PC-9 (cell line): ENCODE data around the gene PPIL6. TPM values are rescaled to one million over a fixed set of nuclear protein-coding genes. Genes with fewer than 3 reads are reported as not detected.
A peak's percentile ranks its signal among the peaks of the same experiment; 100 is the strongest.

Source experiments
- BruUV-seq: library from RNA; stranded (reverse); fragments of 400-500 nt; replicated peaks from 2 replicates; lab custom pipeline; 2021; lab: Mats Ljungman, UMichigan
- CTCF ChIA-PET: fragments of 300-600 bp; sonication (Branson Sonifier 250); formaldehyde crosslinking; loops from one replicate; lab custom pipeline; 2022; ENCODE audit warnings: antibody characterized with exemption; lab: Charles Lee
- POLR2A ChIA-PET: fragments of 300-600 bp; sonication (Branson Sonifier 250); formaldehyde crosslinking; loops from one replicate; lab custom pipeline; 2022; ENCODE audit warnings: antibody characterized with exemption; ENCODE audit not compliant: unreplicated experiment; lab: Charles Lee
- DNase-seq, 2 experiments: peaks; one replicate each; pipeline versions ENCODE4 v3.0.0 to v3.0.0-alpha.2; 2015 to 2022; ENCODE audit warnings: mixed read lengths in 1 of 2
- H2AFZ ChIP-seq: fragments of 200-600 bp; sonication (generic); 2 replicates; pipeline ENCODE4 v1.8.1; 2017; ENCODE audit warnings: antibody characterized with exemption
- H3F3A ChIP-seq: fragments of 200-600 bp; sonication (generic); 2 replicates; pipeline ENCODE4 v1.8.1; 2017; ENCODE audit warnings: antibody characterized with exemption, mild to moderate bottlenecking, low read depth; ENCODE audit not compliant: insufficient read depth
- H3K27ac ChIP-seq: fragments of 200-600 bp; sonication (generic); 2 replicates; pipeline ENCODE4 v1.6.1; 2016; ENCODE audit warnings: mixed run types
- H3K27me3 ChIP-seq: fragments of 200-600 bp; sonication (generic); 2 replicates; pipeline ENCODE4 v1.6.1; 2016; ENCODE audit warnings: low read depth, mixed run types; ENCODE audit not compliant: insufficient read depth
- H3K36me3 ChIP-seq: fragments of 200-600 bp; sonication (generic); 2 replicates; pipeline ENCODE4 v1.6.1; 2016; ENCODE audit warnings: low read depth, mixed run types
- H3K4me1 ChIP-seq: fragments of 200-600 bp; sonication (generic); replicated peaks from 2 replicates; pipeline ENCODE4 v1.6.1; 2016; ENCODE audit warnings: mixed run types; ENCODE audit not compliant: insufficient read depth
- H3K4me2 ChIP-seq: fragments of 200-600 bp; sonication (generic); 2 replicates; pipeline ENCODE4 v1.6.1; 2017; ENCODE audit warnings: mixed run types
- H3K4me3 ChIP-seq: fragments of 200-600 bp; sonication (generic); 2 replicates; pipeline ENCODE4 v1.6.1; 2016; ENCODE audit warnings: mixed run types
- H3K79me2 ChIP-seq: fragments of 200-600 bp; sonication (generic); 2 replicates; pipeline ENCODE4 v1.6.1; 2017; ENCODE audit warnings: low read depth, mixed run types
- H3K9me2 ChIP-seq: fragments of 200-600 bp; sonication (generic); 2 replicates; pipeline ENCODE4 v1.8.1; 2017; ENCODE audit warnings: mild to moderate bottlenecking; ENCODE audit not compliant: insufficient read depth
- H3K9me3 ChIP-seq: fragments of 200-600 bp; sonication (generic); 2 replicates; pipeline ENCODE4 v1.8.1; 2016; ENCODE audit warnings: low read depth; ENCODE audit not compliant: insufficient read depth
- H4K20me1 ChIP-seq: fragments of 200-600 bp; sonication (generic); 2 replicates; pipeline ENCODE4 v1.8.1; 2017; ENCODE audit not compliant: insufficient read depth
- EZH2 ChIP-seq: fragments of 200-600 bp; sonication (generic); IDR thresholded peaks from 2 replicates; pipeline ENCODE4 v1.8.0; 2017; ENCODE audit warnings: antibody characterized with exemption, low read depth
- intact Hi-C: fragments of 100-400 bp; cut with micrococcal nuclease; formaldehyde crosslinking; loops from one replicate; pipeline ENCODE4 v1.10.0; 2022; ENCODE audit not compliant: unreplicated experiment
- total RNA-seq: library from RNA; stranded (reverse); gene quantifications from 2 replicates; pipeline ENCODE4 v1.2.3, GENCODE V29; 2021
- TF ChIP-seq, protein P1 (sequence below): fragments of 200-600 bp; sonication (generic); conservative IDR thresholded peaks from 2 replicates; pipeline ENCODE4 v1.6.1; 2017; ENCODE audit warnings: mixed run types, antibody characterized with exemption, mild to moderate bottlenecking, moderate library complexity

PPIL6 gene
- total RNA-seq, 1 experiment from 2014 or later, result 15.5 TPM

- Histone ChIP-seq H3F3A (no peaks in the 10 kb centered on the region; the same call in 1 of the 2 replicates), H3K9me2 (no peaks in the 10 kb centered on the region), H3K36me3 (peaks cover 17% of the 10 kb centered on the region), H4K20me1 (no peaks in the 10 kb centered on the region), H2AFZ (no peak overlapping the region), H3K27me3 (no peaks in the 10 kb centered on the region), H3K27ac (no peak overlapping the region), H3K4me1 (peaks cover 9% of the 10 kb centered on the region), H3K4me2 (no peak overlapping the region), H3K79me2 (no peaks in the 10 kb centered on the region), H3K9me3 (peaks cover 13% of the 10 kb centered on the region), H3K4me3 (no peak overlapping the region)
- DNase-seq, result no peak
- POLR2A ChIA-PET, result no interaction called here
- intact Hi-C loops, result no loop called here
- TF ChIP-seq, protein P1, sequence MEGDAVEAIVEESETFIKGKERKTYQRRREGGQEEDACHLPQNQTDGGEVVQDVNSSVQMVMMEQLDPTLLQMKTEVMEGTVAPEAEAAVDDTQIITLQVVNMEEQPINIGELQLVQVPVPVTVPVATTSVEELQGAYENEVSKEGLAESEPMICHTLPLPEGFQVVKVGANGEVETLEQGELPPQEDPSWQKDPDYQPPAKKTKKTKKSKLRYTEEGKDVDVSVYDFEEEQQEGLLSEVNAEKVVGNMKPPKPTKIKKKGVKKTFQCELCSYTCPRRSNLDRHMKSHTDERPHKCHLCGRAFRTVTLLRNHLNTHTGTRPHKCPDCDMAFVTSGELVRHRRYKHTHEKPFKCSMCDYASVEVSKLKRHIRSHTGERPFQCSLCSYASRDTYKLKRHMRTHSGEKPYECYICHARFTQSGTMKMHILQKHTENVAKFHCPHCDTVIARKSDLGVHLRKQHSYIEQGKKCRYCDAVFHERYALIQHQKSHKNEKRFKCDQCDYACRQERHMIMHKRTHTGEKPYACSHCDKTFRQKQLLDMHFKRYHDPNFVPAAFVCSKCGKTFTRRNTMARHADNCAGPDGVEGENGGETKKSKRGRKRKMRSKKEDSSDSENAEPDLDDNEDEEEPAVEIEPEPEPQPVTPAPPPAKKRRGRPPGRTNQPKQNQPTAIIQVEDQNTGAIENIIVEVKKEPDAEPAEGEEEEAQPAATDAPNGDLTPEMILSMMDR, result no peak
- TF ChIP-seq EZH2, result no peak
- BruUV-seq, result no TSS peak
- CTCF ChIA-PET, result no interaction called here
These were observed 84.2 kb downstream of the PPIL6 start for GRCh38 chr6:109356237-109356636.

DNA sequence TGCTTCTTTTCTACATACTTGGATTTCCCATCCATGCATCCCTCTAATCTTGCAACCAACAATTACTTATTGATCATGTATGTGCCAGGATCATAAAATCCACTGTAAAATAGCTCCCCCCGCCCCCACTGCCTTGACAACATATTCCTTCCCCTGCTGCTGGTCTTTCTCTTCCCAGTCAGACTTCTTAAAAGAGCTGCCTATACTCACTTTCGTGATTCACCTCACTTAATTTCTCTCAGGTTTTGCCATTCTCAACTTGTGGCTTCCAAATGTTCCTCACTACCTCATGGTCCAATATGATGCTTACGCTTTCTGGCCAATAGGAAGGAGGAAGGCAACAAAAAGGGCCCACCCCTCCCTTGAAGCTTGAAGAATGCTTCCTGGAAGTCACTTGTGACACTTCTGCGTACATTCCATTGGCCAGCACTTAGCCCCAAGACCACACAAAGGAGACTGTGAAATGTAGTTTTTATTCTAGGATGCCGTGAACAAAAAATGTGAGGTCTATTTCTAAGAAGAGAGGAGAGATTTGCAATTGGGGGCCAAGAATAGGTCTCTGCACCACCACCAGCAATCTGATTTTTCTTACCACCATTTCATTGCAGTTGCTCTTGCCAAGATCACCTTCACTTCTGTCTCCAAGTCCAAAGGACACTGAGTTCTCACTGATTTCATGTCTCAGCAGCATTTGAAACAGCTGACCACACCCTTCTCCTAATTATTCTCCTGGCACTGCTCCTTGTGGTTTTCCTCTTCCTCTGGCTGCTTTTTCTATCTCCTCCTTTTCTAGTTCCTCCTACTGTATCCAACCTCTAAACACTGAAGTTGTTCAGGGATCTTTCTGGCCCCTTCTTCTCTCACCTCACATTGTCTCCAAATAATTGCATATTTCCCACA lies 88.9 kb downstream of the PPIL6 start:
- TF ChIP-seq EZH2, result no peak
- TF ChIP-seq, protein P1, result no peak
- H3K4me3 ChIP-seq, result no peak overlapping the region
- peaks cover 7% of the 10 kb centered on the region; the same call in 1 of the 2 replicates for H3F3A ChIP-seq
- no TSS peak for BruUV-seq
- intact Hi-C loops, result no loop called here
- H3K4me1 ChIP-seq, result peaks cover 25% of the 10 kb centered on the region
- 0 out of 2 replicates have a peak, but pooled peaks cover 7% of the 10 kb centered on the region for H3K36me3 ChIP-seq
- no peaks in the 10 kb centered on the region for H3K9me2 ChIP-seq
- H3K27me3 ChIP-seq, result no peaks in the 10 kb centered on the region
- peaks cover 4% of the 10 kb centered on the region for H3K9me3 ChIP-seq
- H3K4me2 ChIP-seq, result 0 out of 2 replicates have a peak overlapping the region, but pooled peaks have one; percentile 4
- H4K20me1 ChIP-seq, result no peaks in the 10 kb centered on the region
- DNase-seq, result no peak
- no peak overlapping the region for H3K27ac ChIP-seq
- H2AFZ ChIP-seq, result no peak overlapping the region
- POLR2A ChIA-PET, result interaction anchor here (0.6 kb wide), 1 partner anchor 19 kb away, joined by 10 read pairs; no protein-coding TSS in a partner anchor
- H3K79me2 ChIP-seq, result no peaks in the 10 kb centered on the region
- CTCF ChIA-PET, result no interaction called here

DNA sequence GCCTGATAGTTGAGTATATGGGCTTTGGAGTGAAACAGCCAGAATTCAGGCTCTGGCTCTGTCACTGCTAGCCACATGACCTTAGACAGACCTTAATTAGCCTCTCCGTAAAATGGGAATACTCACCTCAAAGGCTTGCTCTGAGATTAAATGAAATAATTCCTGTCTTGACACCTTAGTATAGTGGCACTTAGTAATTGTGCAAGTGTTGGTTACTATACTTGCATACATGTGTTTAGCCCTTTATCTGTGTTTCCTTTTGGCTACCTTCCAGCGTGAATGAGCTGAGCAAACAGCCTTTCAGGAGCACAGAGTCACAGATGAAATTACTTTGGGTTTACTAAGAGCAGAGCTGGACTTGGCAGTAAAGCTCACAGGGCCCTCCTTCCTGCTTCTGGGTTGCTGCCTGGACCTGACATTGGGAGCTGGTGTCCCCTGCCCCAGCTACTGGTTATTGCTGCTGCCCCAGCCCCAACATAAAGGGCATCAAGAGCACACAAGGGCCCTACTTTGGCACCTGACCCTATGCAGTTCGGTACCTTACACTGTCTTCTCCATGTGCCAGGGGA lies 90.9 kb downstream of the PPIL6 start:
- H2AFZ ChIP-seq, result no peak overlapping the region
- CTCF ChIA-PET, result interaction anchor here (0.6 kb wide), 1 partner anchor 26 kb away, joined by 4 read pairs; no protein-coding TSS in a partner anchor
- no peaks in the 10 kb centered on the region for H4K20me1 ChIP-seq
- H3F3A ChIP-seq, result peaks cover 16% of the 10 kb centered on the region; the same call in 1 of the 2 replicates
- intact Hi-C loops, result no loop called here
- H3K4me3 ChIP-seq, result no peak overlapping the region
- DNase-seq, result peak; percentile 21 to 91
- no TSS peak for BruUV-seq
- no peaks in the 10 kb centered on the region for H3K36me3 ChIP-seq
- no peaks in the 10 kb centered on the region for H3K9me2 ChIP-seq
- 0 out of 2 replicates have a peak overlapping the region, but pooled peaks have one; percentile 15 for H3K27ac ChIP-seq
- H3K4me2 ChIP-seq, result peak overlapping the region; percentile 18; the same call in 1 of the 2 replicates
- no peaks in the 10 kb centered on the region for H3K27me3 ChIP-seq
- POLR2A ChIA-PET, result no interaction called here
- TF ChIP-seq, protein P1, result no peak
- no peak for TF ChIP-seq EZH2
- H3K9me3 ChIP-seq, result no peaks in the 10 kb centered on the region
- H3K79me2 ChIP-seq, result no peaks in the 10 kb centered on the region
- H3K4me1 ChIP-seq, result peaks cover 36% of the 10 kb centered on the region
